Stimulated activated naive CD8-positive, alpha-beta T cell treated with anti-CD3 and anti-CD28 coated beads, Interleukin-15, Interleukin-2, amounts not matched to agents 100 U/mL and 50 U/mL, for 24 hours (primary cell): ENCODE results near the gene RNF14.
"Not testable (repeated sequence)": the region's sequence is repeated elsewhere in the genome, so short reads cannot be mapped to it uniquely, and the experiment has no call there.

ENCODE experiments used
- ATAC-seq: fragments of 150-1000 bp; cut with Tn5 transposase; one replicate; pipeline ENCODE4 v1.10.0; 2021
- DNase-seq: peaks from one replicate; pipeline ENCODE4 v3.0.0; 2021

The RNF14 gene

GRCh38 chr5:142015781-142016533, 47.1 kb downstream of the RNF14 start:
- DNase-seq (peak; percentile 47), ATAC-seq (peak; percentile 73)

GRCh38 chr5:142016556-142016955, 47.7 kb downstream of the RNF14 start:
- ATAC-seq, result peak; percentile 61

GRCh38 chr5:142017832-142018427, 49.0 kb downstream of the RNF14 start:
- peak; percentile 8 for ATAC-seq
- DNase-seq, result peak; percentile 58

More at GRCh38 chr5:142016556-142016955, 47.7 kb downstream of the RNF14 start:
- peak; percentile 57 for DNase-seq

- no peak for ATAC-seq
- no peak for DNase-seq
Measured at GRCh38 chr5:142020122-142020659, 51.3 kb downstream of the RNF14 start.

GRCh38 chr5:142023836-142024235, 54.9 kb downstream of the RNF14 start:
- no peak for ATAC-seq
- DNase-seq, result no peak

- ATAC-seq (peak; percentile 100), DNase-seq (peak; percentile 87)
Measured at GRCh38 chr5:142024771-142025304, 55.9 kb downstream of the RNF14 start.

- no peak for ATAC-seq
- no peak for DNase-seq
Measured at GRCh38 chr5:142025637-142026036, 56.7 kb downstream of the RNF14 start.

- ATAC-seq (no peak), DNase-seq (no peak)
Measured at GRCh38 chr5:142032150-142032549, 63.2 kb downstream of the RNF14 start.

GRCh38 chr5:142032747-142033631, 64.1 kb downstream of the RNF14 start:
- ATAC-seq (no peak), DNase-seq (no peak)

- DNase-seq, ATAC-seq: not testable (repeated sequence)
Measured at GRCh38 chr5:142033632-142034567, 65.0 kb downstream of the RNF14 start.

- ATAC-seq (no peak), DNase-seq (no peak)
Measured at GRCh38 chr5:142034994-142035393, 66.1 kb downstream of the RNF14 start.

GRCh38 chr5:142036918-142037317, 68.0 kb downstream of the RNF14 start:
- DNase-seq, result no peak
- ATAC-seq, result no peak

- not testable (repeated sequence) for DNase-seq, ATAC-seq
Measured at GRCh38 chr5:142037599-142037998, 68.7 kb downstream of the RNF14 start.

GRCh38 chr5:142038735-142039134, 69.8 kb downstream of the RNF14 start:
- no peak for ATAC-seq

More at GRCh38 chr5:142038735-142039134, 69.8 kb downstream of the RNF14 start:
- DNase-seq, result no peak
